GM10266 (cell line): ENCODE results near the gene TXN.

Experiments
- DNase-seq: peaks from one replicate; pipeline ENCODE4 v3.0.0; 2012; ENCODE audit errors: extremely low spot score
- TF ChIP-seq, protein P1 (sequence below): IDR thresholded peaks from 2 replicates; pipeline ENCODE4 v1.5.1; 2012; ENCODE audit warnings: mild to moderate bottlenecking, low read depth; ENCODE audit not compliant: control insufficient read depth, insufficient read depth; ENCODE audit errors: missing control alignments

The TXN gene

GRCh38 chr9:110249603-110250002 is 6.7 kb downstream of the TXN start:
- no peak for DNase-seq
- TF ChIP-seq, protein P1, sequence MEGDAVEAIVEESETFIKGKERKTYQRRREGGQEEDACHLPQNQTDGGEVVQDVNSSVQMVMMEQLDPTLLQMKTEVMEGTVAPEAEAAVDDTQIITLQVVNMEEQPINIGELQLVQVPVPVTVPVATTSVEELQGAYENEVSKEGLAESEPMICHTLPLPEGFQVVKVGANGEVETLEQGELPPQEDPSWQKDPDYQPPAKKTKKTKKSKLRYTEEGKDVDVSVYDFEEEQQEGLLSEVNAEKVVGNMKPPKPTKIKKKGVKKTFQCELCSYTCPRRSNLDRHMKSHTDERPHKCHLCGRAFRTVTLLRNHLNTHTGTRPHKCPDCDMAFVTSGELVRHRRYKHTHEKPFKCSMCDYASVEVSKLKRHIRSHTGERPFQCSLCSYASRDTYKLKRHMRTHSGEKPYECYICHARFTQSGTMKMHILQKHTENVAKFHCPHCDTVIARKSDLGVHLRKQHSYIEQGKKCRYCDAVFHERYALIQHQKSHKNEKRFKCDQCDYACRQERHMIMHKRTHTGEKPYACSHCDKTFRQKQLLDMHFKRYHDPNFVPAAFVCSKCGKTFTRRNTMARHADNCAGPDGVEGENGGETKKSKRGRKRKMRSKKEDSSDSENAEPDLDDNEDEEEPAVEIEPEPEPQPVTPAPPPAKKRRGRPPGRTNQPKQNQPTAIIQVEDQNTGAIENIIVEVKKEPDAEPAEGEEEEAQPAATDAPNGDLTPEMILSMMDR: no peak

DNA sequence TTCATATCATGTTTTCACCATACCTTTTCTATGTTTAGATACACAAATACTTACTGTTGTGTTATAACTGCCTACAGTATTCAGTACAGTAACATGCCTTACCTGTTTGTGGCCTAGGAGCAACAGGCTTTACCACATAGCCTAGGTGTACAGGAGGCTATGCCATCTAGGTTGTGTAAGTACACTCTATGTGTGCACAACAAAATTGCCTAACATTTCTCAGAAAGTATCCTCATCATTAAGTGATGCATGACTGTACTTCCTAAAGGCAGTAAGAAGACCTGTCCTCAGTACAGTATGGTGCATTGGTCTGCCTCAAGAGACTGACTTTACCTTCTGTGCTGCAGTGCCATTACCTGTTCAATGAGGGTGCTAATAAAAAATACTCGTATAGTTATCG is 7.9 kb downstream of the TXN start:
- TF ChIP-seq, protein P1: no peak
- no peak for DNase-seq

- TF ChIP-seq, protein P1: no peak
- no peak for DNase-seq
Observed at GRCh38 chr9:110246214-110246613, 10.1 kb downstream of the TXN start.

DNA sequence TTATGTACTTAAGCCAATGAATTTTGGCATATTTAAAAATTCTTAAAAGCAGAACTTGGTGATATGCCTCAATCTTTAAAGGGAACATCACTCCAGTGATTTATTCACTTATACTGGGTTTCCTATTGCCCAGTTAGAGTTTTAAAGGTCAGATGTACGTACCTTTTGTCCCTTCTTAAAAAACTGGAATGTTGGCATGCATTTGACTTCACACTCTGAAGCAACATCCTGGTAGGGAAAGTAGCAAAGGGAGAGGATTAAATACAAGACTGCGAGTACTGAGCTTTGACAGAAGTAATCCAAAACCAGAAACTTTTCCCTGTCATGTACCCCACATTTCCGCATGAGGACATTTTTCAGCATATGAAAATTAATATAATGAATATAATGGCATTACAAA is 11.7 kb downstream of the TXN start:
- TF ChIP-seq, protein P1: no peak

DNA sequence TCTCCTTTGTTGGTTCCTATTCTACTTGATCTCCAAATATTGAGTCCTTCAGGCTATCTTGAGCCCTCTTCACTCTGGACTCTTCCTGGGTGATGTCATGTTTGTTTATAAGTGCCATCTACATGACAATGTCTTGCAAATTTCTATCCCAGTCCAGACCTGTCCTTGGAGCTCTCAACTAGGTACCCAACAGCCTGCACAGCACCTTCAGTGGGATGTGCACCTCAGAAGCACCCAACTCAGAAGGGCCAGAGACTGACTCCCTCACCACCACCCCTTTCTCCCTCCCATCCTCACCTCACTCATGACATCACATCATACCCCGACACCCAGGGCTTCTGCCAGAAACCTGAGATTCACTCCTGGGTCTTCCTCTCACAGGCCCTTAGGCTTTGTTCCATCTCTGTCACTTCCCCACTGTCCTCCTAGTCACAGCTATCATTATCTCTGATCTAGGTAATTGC is 14.4 kb downstream of the TXN start:
- TF ChIP-seq, protein P1: no peak
- no peak for DNase-seq

More for the DNA sequence above, 11.7 kb downstream of the TXN start:
- DNase-seq: no peak

DNA sequence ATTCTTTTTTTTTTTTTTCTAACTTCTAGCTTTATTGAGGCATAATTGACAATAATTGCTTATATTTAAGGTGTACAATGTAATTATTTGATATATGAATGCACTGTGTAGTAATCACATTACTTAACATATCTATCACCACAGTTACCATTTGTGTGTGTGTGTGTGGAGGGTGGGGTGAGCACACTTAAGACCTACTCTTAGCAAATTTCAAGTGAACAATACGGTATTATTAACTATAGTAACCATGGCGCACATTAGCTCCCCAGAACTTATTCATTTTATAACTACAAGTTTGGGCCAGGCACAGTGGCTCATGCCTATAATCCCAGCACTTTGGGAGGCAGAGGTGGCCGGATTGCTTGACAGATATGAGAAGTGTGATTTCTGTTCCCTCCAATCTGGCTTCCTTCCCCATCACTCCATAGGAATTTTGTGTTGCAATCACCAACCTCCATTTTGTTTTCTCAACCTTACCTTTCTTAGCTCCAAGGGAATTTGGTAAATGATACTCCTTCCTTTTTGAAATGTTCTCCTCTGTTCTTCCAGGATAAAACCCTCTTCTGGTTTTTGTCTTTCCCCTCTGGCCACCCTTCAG is 14.9 kb downstream of the TXN start:
- DNase-seq: no peak
- TF ChIP-seq, protein P1: no peak

DNA sequence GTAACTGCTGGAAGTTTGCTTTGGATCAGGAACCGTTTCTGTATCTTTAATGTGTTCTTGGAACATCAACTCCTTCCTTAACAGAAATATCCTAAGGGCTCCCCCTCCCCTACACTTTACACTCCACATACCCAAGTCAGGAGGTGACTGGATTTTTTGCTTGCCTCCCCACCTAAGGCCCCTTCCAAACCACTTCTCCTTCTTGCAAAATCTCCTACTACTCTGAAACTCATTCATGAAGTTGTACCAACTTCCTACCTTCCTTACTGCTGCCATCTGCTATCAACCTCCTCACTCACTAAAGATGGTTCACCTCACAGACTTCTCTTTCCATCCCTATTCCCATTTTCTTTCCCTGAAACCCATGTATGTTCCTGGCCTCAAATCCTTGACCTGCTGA is 16.1 kb downstream of the TXN start:
- DNase-seq: no peak
- TF ChIP-seq, protein P1: no peak
